Occipital lobe (tissue), 2 donors: ENCODE measurements around the gene AXIN1. TPM values are rescaled to one million over a fixed set of nuclear protein-coding genes. Genes with fewer than 3 reads are reported as not detected.
"Not testable (repeated sequence)": the region's sequence is repeated elsewhere in the genome, so short reads cannot be mapped to it uniquely, and the experiment has no call there.

ENCODE experiments used
- DNase-seq: peaks from one replicate; lab custom pipeline; 2025; lab: John Stamatoyannopoulos, UW
- total RNA-seq: library from RNA; depleted of rRNA; stranded (reverse); fragments of >200 nt; gene quantifications from one replicate; pipeline ENCODE4 v1.2.3, GENCODE V29; 2014

AXIN1 gene
- total RNA-seq, 1 donor from 2014 or later, result 18.7 TPM

DNA sequence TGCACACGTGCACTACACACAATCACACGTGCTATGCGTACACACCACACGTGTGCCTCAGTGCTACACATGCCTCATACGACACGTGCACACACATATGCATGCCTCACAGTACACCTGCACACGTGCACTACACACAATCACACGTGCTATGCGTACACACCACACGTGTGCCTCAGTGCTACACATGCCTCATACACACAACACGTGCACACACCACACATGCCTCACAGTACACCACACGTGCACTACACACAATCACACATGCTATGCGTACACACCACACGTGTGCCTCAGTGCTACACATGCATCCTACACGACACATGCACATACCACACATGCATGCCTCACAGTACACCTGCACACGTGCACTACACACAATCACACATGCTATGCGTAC is 85.0 kb downstream of the AXIN1 start:
- not testable (repeated sequence) for DNase-seq

DNA sequence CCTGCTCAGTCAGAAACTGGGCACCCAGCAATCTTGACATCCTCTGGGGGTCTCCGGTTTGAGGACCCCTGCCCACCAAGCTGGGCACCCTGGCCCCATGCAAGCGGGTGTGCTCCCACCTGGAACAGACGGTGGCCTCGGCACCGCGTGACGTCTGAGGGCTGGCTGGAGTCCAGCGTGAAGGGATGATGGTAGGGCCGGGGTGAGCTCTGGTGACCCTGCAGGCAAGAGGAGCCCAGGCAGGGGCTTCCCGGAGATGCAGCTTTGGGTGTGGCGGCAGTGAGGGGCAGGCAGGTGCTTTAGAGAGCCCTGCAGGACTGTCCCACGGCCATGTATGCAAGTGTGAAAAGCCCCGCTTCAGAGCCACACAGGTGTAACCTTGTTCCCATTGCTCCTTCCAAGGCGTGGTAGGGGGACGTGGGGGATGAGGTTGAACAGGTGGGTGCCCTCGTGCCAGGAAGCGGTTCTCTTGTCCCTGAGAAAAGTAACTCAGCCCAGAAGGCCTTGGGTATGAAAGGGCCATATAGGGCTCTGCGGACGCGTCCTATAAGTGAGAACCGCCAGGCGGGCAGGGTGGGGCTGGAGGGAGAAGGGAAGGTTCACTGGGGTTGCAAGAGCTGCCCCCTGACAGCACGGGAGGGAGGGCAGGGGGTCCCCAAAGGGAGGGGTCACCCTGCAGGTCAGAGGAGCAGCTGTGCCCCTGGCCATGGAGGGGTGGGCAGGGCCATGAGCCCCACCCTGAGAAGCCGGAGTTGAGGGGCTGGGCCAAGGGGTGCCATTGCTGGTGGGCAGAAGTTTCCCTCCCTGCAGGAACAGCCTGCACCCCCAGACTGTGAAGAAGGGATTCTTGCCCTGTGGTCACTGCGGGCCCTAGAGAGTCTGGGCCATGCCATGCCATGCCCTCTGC is 86.0 kb downstream of the AXIN1 start:
- DNase-seq, result no peak

DNA sequence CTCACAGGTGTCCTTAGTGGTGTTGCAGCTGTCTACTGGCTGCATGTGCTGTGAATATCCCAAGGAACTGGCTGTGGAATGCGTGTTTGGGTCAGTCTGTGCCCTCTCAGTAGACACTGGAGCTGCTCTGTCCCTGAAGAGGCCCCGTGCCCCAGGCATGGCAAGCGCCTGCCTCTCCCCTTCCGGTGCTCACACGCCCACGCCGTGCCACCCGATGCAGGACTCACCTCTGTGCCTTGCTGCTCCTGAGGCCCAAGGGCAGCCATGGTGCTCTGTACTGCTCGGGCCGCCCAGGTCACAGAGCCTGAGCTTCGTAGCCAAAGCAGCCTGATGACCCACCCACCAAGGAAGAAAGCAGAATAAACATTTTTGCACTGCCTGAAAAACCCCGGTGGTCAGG is 86.8 kb downstream of the AXIN1 start:
- DNase-seq, result no peak

DNA sequence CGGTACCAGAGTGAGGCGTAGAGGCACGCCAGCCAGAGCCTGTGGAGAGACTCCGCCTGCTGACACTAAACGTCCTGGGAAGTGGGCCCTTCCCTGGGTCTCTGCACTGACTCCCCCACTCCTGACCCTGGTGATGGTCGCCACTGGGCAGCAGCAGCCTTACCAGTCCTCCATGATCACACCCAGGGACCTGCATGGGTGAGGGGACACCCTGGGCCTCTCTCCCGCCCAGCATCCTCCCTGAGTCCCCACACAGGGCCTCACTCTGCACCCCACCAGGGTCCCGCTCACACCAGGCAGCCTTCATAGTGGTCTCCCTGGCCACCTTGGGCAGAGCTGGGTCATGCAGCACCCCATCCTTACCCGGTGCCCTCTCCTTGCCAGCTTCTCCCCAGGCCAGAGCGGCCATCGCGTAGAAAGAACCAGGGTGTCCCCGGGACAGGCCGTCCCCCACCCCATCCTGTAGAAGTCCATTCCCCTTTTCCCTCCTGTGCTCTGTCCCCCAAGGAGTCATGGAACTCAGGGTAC is 87.5 kb downstream of the AXIN1 start:
- no peak for DNase-seq

DNA sequence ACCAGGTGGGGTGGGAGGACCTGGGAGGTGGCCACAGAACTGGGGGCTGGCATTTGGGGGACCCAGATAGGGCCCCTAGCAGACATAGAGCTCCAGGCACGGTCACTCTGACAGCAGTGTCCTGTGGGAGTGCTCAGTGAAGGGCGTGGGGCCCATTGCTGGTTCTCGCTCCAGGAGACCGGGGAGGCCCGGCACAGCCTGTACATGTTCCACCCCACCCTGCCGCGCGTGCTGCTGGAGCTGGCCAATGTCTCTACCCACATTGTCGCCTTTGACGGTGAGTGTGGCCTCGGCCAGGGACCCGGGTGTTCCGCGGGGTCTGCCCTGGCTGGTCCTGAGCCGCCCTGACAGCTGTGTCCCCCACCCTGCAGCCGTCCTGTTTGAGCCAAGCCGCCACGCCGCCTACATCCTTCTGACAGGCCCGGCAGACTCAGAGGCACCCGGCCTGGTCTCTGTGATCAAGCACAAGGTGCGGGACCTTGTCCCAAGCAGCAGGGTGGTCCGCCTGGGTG is 88.0 kb downstream of the AXIN1 start:
- DNase-seq, result no peak

DNA sequence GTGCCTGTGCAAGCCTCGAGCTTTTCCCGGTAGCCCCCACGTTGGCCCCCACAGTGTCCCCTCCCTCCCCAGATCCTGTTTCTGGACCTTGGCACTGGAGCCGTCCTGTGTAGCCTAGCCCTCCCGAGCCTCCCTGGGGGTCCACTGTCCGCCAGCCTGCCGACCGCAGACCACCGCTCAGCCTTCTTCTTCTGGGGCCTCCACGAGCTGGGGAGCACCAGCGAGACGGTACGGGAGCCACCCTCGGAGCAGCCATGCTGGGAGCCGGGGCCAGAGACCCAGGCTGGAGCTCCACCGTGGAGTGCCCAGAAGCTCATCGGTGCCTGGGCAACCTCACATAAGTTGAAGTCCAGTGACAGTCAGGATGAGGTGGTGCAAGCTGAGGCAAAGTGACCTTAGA is 88.6 kb downstream of the AXIN1 start:
- no peak for DNase-seq

DNA sequence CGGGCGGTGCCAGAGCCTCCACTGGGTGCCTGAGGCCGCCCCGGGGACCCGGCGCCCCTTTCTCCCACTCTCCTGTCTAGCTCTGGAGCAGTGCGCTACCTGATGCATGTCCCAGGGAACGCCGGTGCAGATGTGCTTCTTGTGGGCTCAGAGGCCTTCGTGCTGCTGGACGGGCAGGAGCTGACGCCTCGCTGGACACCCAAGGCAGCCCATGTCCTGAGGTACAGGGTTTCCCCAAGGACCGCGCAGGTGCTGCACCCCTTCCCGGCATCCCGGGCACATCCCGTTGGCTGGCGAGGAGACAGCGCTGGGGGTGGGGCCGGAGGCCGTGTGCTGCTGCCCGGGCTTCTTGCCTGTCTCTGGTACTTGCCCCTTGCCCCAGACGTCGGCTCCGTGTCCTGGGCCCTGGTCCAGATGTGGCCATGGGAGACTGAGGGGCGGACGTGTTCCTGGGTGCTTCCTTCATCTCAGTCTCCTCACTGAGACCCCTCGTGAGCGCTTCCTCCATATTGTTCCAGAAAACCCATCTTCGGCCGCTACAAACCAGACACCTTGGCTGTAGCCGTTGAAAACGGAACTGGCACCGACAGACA is 89.2 kb downstream of the AXIN1 start:
- DNase-seq, result no peak

DNA sequence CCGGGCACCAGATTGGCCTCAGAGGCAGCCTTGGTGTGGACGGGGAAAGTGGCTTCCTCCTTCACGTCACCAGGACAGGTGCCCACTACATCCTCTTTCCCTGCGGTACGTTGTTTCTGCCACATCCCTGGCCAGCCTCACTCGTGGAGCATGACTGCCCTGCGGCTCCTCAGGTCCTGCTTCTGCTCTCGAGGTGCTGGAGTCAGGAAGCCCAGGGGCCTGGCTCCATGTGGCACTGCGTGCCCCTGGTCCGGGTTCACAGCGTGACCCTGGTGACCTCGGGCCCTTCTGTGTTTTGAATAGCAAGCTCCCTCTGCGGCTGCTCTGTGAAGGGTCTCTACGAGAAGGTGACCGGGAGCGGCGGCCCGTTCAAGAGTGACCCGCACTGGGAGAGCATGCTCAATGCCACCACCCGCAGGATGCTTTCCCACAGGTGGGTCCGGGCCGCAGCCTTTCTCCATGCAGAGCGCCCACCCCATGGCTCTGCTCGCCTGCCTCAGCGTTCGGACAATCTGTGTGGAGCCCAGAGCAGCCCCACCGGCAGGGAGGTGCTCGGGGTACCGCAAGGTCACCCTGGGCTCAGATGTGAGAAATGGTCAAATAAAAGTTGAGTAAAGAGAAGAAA is 90.3 kb downstream of the AXIN1 start:
- no peak for DNase-seq

DNA sequence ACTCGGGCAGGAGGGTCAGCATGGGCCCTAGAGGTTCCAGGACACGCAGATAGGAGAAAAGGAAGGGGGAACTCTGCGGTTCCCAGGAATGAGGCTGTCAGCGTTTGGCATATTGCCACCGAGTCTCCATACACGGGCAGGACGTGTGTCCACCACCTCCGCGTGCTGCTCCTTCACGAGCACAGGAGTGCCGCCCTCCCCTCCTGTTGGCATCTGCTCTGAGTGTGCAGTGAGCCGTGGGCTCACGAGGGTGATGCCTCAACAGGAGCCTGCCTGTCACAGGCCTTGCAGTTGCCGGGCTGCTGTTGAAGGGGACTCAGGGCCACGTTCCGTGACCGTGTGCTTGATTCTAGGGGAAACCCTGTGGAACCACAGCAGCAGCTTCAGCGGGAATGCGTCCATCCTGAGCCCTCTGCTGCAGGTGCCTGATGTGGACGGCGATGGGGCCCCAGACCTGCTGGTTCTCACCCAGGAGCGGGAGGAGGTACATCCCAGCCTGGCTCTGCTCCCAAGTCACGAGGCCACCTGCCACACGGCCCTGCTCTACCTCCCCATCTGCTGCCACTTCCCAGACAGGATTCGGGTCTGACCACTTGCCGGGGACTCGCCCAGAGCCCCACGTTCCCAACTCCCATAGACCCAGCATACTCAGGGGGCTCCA is 91.4 kb downstream of the AXIN1 start:
- no peak for DNase-seq

DNA sequence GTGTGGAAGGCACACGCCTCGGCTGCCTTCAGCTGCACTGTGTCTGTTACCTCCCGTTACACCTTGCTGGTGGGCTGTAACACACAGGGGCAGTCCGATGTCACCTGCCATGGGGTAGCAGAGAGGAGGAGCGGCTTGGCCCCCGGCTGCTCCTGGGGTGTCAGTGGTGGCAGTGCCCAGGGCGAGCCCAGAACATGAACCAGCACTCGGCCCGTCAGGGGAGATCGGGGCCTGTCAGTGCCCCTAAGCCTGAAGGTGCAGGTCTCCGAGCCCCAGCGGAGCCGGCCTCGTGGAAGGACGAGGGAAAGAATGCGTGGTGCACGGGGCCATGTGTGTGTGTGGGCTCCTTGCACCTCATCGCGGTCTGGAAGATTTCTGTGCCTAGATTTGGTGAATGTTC is 92.2 kb downstream of the AXIN1 start:
- DNase-seq, result no peak

DNA sequence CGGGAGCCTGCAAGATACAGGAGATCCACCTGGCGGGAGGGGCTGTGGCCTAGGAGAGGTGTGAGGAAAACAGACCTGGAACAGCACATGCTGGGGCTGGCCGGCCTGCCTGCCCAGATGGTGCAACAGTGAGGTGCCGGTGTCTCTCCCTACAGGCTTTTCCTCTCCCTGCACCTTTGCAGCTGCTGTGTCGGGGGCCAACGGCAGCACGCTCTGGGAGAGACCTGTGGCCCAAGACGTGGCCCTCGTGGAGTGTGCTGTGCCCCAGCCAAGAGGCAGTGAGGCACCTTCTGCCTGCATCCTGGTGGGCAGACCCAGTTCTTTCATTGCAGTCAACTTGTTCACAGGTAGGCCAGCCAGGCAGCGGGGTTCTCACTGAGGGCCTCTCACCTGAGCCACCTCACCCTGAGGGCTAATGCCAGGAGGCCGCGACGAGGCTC is 92.7 kb downstream of the AXIN1 start:
- no peak for DNase-seq

DNA sequence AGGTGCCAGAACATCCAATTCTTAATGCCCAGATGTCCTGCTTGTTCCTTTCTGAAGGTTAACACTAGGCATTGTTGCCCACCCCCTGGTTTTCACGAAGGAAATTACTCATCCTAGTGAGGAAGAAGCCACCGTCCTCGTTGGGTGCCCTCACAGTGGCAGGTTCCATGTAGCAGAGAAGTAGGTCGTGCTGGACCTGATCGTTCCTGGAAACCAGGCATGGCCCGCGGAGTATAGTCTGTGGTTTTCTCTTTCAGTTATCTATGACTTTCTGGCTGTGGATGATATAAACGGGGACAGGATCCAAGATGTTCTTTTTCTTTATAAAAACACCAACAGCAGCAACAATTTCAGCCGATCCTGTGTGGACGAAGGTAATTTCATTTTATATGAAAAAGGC is 93.3 kb downstream of the AXIN1 start:
- no peak for DNase-seq

DNA sequence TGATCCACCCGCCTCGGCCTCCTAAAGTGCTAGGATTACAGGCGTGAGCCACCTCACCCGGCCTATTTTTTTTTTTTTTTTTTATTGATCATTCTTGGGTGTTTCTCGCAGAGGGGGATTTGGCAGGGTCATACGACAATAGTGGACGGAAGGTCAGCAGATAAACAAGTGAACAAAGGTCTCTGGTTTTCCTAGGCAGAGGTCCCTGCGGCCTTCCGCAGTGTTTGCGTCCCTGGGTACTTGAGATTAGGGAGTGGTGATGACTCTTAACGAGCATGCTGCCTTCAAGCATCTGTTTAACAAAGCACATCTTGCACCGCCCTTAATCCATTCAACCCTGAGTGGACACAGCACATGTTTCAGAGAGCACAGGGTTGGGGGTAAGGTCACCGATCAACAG is 94.4 kb downstream of the AXIN1 start:
- DNase-seq, result not testable (repeated sequence)

DNA sequence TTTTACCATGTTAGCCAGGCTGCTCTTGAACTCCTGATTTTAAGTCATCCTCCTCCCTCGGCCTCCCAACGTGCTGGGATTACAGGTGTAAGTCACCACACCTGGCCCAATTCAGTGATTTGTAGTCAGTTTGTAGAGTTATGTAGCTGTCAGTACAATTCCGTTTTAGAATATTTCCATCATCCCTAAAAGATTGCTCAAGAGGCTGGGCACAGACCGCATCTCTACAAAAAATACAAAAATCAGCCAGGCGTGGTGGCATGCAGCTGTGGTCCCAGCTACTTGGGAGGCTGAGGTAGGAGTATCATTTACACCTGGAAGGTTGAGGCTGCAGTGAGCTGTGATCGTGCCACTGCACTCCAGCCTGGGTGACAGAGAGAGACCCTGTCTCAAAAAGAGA is 97.3 kb downstream of the AXIN1 start:
- DNase-seq, result no peak

DNA sequence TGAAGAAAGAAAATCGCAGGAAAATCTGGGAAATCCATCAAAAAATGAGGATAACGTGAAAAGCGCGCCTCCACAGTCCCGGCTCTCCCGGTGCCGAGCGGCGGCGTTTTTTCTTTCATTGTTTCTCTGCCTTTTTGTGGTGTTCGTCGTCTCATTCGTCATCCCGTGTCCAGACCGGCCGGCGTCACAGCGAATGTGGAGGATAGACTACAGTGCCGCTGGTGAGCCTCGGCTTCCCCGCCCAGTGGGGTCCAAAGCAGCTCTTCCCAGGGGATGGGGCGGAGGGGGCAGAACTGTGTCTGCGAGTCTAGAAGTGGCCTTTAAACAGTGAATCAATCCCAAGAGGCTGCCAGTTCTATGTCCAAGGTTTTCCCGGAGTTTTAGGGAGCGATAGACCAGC is 98.1 kb downstream of the AXIN1 start:
- no peak for DNase-seq

DNA sequence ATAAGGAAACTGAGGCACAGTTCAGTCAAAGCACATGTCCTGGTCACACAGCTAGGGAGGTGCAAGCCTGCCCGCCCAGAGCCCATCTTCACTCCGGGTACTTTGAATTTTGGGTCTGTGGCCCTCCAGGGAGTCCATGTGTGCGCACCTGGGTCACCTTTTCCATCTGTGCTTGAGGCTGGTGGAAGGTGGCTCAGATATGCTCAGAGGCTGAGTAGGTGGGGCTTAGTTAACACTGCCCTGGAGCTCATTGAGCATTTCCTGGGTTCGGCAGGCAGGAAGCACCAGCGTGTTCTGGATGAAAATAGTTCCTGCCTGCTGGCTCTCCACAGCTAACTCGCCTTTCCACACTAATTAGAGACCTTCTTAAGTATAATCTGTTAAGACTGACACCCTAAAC is 98.7 kb downstream of the AXIN1 start:
- DNase-seq, result no peak

DNA sequence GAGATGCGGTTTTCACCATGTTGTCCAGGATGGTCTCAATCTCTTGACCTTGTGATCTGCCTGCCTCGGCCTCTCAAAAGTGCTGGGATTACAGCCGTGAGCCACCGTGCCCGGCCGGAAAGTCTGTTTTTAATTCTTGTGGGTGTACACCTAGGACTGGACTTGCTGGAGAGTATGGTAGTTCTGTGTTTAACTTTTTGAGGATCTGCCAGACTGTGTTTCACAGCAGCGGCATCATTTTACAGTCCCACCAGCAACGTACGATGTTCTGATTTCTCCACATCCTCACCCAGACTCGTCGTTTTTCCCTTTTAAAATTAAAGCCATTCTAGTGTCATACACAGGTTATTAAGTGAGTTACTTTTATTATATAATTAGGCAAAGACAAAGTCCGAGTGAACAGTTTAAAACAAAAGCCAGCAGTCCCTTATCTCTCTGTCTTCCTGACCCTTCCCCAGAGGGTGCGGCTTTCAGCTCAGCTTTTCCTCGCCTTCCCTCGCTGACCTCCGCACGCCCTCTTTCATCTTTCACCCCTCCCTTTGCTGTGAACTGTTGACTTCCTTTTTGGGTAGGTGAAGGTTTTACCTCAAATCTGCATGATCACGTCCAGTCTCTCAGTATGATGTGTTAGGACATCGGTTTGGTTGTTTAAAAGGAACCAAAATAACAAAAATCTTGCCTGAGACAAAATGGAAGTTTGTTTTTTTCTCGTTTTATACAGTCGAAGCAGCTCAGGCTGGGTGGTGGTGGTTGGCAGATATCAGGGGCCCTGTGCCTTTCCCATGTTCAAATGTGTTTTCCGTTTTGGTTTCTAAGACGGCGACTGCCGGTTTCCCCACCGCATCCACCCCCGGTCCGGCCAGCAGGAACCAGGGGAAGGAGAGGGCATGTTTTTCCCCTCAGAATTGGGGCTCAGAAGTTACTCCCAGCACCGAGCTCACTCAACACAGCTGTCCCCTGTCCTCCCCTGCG is 99.9 kb downstream of the AXIN1 start:
- DNase-seq, result no peak

DNA sequence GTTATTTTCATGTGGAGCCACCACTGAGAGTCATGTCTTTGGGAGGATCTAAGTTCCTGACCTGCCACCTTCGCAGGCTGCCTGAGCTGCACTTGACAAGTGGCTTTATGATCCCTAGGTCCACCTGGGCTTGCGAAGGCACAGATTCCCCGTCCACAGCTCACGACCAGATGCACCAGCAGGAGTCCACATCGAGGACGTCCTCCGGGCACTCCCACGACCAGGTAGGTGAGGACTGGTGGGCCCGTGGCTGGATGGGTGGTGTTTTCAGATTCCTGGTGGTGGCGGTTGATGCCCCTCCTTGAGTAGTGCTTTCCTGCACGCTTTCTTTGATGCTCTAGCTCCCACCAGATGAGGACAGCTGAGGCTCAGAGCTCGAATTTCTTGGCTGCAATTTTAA is 103.1 kb downstream of the AXIN1 start:
- no peak for DNase-seq

DNA sequence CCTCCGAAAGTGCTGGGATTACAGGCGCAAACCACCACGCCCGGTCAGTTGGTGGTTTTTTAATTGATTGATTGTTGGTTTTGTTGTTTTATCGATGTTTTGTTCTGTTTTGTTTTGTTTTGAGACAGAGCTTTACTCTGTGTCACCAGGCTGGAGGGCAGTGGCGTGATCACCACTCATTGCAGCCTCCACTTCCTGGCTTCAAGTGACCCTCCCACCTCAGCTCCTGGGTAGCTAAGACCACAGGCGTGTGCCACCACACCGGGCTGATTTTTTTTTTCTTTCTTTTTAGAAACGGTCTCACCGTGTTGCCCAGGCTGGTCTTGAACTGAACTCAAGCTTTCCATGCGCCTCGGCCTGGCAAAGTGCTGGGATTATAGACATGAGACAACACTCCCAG is 105.5 kb downstream of the AXIN1 start:
- no peak for DNase-seq

DNA sequence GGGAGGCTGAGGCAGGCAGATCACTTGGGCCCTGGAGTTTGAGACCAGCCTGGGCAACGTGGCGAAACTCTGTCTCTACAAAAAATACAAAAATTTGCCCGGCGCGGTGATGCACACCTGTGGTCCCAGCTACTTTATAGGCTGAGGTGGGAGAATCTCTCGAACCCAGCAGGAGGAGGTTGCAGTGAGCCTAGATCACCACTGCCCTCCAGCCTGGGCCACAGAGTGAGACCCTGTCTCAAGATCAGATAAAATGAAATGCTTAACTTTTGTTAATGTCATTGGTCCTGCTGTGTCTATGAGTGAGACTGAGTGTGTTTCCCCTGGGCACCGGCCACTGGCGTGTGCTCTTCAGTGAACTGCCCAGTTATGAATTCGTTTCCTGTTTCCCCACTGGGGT is 107.4 kb downstream of the AXIN1 start:
- no peak for DNase-seq
